Uterus (tissue), 2 donors: Measurements from ENCODE around the gene S1PR1.

Experiments
- POLR2A ChIP-seq, 2 donors: fragments of 450-650 bp; IDR thresholded peaks; one replicate each; pipeline ENCODE4 v1.6.1; 2016; ENCODE audit warnings: antibody characterized with exemption in 2 of 2, mild to moderate bottlenecking in 1 of 2, moderate library complexity in 1 of 2
- TF ChIP-seq, protein P1 (sequence below), 4 experiments: fragments of 200-600 bp in 2 of 4; fragments of 450-650 bp in 2 of 4; sonication (generic) in 2 of 4; IDR thresholded peaks; one replicate each; pipeline ENCODE4 v1.5.1; 2016 to 2019; ENCODE audit warnings: antibody characterized with exemption in 4 of 4, mild to moderate bottlenecking in 2 of 4, moderate library complexity in 1 of 4

GRCh38 chr1:101262060-101262459 is 25.2 kb downstream of the S1PR1 start:
- TF ChIP-seq, protein P1, sequence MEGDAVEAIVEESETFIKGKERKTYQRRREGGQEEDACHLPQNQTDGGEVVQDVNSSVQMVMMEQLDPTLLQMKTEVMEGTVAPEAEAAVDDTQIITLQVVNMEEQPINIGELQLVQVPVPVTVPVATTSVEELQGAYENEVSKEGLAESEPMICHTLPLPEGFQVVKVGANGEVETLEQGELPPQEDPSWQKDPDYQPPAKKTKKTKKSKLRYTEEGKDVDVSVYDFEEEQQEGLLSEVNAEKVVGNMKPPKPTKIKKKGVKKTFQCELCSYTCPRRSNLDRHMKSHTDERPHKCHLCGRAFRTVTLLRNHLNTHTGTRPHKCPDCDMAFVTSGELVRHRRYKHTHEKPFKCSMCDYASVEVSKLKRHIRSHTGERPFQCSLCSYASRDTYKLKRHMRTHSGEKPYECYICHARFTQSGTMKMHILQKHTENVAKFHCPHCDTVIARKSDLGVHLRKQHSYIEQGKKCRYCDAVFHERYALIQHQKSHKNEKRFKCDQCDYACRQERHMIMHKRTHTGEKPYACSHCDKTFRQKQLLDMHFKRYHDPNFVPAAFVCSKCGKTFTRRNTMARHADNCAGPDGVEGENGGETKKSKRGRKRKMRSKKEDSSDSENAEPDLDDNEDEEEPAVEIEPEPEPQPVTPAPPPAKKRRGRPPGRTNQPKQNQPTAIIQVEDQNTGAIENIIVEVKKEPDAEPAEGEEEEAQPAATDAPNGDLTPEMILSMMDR (IDR thresholded peaks at IDR 0.05) = no peak
- no peak for TF ChIP-seq POLR2A (IDR thresholded peaks at IDR 0.05)
